Ishikawa (cell line): ENCODE measurements around the gene OR8D1.

Experiments
- CEBPB ChIP-seq: IDR thresholded peaks from 2 replicates; pipeline ENCODE4 v1.6.1; 2012
- CREB1 ChIP-seq: IDR thresholded peaks from 2 replicates; pipeline ENCODE4 v1.6.1; 2012; ENCODE audit warnings: low read depth
- EGR1 ChIP-seq: IDR thresholded peaks from 2 replicates; pipeline ENCODE4 v1.6.1; 2012
- EP300 ChIP-seq: IDR thresholded peaks from 2 replicates; pipeline ENCODE4 v1.6.1; 2012; ENCODE audit warnings: borderline replicate concordance
- FOXM1 ChIP-seq: IDR thresholded peaks from 2 replicates; pipeline ENCODE4 v1.6.1; 2012; ENCODE audit warnings: low read depth, borderline replicate concordance
- NFIC ChIP-seq: IDR thresholded peaks from 2 replicates; pipeline ENCODE4 v1.6.1; 2012
- RAD21 ChIP-seq: IDR thresholded peaks from 2 replicates; pipeline ENCODE4 v1.6.1; 2012; ENCODE audit warnings: low read depth
- TAF1 ChIP-seq: IDR thresholded peaks from 2 replicates; pipeline ENCODE4 v1.6.1; 2012; ENCODE audit warnings: low read depth, mild to moderate bottlenecking
- TCF12 ChIP-seq: IDR thresholded peaks from 2 replicates; pipeline ENCODE4 v1.6.1; 2012; ENCODE audit warnings: low read depth
- TEAD4 ChIP-seq: IDR thresholded peaks from 2 replicates; pipeline ENCODE4 v1.6.1; 2012
- YY1 ChIP-seq: IDR thresholded peaks from 2 replicates; pipeline ENCODE4 v1.6.1; 2012; ENCODE audit warnings: low read depth
- ZBTB7A ChIP-seq: IDR thresholded peaks from 2 replicates; pipeline ENCODE4 v1.6.1; 2012; ENCODE audit warnings: low read depth
- TF ChIP-seq, protein P1 (sequence below): IDR thresholded peaks from 2 replicates; pipeline ENCODE4 v1.6.1; 2012
- TF ChIP-seq, protein P2 (sequence below): IDR thresholded peaks from 2 replicates; pipeline ENCODE4 v1.6.1; 2012
- TF ChIP-seq, protein P3 (sequence below): IDR thresholded peaks from 2 replicates; pipeline ENCODE4 v1.6.1; 2012; ENCODE audit warnings: low read depth, mild to moderate bottlenecking

Gene OR8D1

DNA sequence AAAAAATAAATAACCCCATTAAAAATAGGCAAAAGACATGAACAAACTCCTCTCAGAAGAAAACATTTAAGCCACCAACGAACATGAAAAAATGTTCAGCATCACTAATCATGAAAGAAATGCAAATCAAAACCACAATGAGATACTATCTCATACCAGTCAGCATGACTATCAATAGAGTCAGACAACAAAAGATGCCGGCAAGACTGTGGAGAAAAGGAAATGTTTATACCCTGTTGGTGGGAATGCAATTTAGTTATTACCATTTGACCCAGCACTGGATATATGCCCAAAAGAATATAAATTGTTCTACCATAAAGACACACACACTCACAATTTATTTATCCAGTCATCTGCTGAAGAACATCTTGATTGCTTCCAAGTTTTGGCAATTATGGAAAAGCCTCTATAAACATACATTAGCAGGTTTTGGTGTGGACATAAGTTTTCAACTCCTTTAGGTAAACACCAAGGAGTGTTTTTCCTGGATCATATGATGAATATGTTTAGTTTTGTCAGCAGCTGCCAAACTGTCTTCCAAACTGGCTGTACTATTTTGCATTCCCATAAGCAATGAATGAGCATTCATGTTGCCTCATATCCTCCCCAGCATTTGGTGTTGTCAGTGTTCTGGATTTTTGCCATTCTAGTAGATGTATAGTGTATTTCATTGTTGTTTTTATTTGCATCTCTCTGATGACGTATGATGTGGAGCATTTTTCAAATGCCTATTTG lies 28.0 kb downstream of the OR8D1 start:
- TF ChIP-seq TAF1 (no peak), EGR1 (no peak), CEBPB (no peak), ZBTB7A (no peak)
- TF ChIP-seq, protein P1, sequence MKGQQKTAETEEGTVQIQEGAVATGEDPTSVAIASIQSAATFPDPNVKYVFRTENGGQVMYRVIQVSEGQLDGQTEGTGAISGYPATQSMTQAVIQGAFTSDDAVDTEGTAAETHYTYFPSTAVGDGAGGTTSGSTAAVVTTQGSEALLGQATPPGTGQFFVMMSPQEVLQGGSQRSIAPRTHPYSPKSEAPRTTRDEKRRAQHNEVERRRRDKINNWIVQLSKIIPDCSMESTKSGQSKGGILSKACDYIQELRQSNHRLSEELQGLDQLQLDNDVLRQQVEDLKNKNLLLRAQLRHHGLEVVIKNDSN, result no peak
- TF ChIP-seq, protein P2, sequence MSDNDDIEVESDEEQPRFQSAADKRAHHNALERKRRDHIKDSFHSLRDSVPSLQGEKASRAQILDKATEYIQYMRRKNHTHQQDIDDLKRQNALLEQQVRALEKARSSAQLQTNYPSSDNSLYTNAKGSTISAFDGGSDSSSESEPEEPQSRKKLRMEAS, result no peak

DNA sequence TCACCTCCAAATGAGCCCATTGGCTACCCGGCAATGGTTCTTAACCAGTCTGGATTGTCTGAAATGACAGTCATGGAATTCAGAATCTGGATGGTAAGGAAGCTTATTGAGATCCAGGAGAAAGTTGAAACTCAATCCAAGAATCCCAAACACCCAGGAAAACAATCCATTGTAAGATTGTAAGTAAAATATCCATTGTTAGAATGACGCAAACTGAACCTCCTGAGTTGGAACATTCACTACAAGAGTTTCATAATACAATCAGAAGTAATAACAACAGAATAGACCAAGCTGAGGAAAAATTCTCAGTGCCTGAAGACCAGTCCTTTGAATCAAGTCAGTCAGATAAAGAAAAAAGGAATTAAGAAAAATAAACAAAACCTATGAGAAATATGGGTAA lies 35.5 kb downstream of the OR8D1 start:
- TF ChIP-seq YY1 (no peak), FOXM1 (no peak), NFIC (no peak), RAD21 (no peak), TEAD4 (no peak), TAF1 (no peak), TCF12 (no peak), CEBPB (no peak), EGR1 (no peak)
- TF ChIP-seq, protein P2, result no peak
- TF ChIP-seq, protein P3, sequence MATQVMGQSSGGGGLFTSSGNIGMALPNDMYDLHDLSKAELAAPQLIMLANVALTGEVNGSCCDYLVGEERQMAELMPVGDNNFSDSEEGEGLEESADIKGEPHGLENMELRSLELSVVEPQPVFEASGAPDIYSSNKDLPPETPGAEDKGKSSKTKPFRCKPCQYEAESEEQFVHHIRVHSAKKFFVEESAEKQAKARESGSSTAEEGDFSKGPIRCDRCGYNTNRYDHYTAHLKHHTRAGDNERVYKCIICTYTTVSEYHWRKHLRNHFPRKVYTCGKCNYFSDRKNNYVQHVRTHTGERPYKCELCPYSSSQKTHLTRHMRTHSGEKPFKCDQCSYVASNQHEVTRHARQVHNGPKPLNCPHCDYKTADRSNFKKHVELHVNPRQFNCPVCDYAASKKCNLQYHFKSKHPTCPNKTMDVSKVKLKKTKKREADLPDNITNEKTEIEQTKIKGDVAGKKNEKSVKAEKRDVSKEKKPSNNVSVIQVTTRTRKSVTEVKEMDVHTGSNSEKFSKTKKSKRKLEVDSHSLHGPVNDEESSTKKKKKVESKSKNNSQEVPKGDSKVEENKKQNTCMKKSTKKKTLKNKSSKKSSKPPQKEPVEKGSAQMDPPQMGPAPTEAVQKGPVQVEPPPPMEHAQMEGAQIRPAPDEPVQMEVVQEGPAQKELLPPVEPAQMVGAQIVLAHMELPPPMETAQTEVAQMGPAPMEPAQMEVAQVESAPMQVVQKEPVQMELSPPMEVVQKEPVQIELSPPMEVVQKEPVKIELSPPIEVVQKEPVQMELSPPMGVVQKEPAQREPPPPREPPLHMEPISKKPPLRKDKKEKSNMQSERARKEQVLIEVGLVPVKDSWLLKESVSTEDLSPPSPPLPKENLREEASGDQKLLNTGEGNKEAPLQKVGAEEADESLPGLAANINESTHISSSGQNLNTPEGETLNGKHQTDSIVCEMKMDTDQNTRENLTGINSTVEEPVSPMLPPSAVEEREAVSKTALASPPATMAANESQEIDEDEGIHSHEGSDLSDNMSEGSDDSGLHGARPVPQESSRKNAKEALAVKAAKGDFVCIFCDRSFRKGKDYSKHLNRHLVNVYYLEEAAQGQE, result no peak
- TF ChIP-seq, protein P1, result no peak

DNA sequence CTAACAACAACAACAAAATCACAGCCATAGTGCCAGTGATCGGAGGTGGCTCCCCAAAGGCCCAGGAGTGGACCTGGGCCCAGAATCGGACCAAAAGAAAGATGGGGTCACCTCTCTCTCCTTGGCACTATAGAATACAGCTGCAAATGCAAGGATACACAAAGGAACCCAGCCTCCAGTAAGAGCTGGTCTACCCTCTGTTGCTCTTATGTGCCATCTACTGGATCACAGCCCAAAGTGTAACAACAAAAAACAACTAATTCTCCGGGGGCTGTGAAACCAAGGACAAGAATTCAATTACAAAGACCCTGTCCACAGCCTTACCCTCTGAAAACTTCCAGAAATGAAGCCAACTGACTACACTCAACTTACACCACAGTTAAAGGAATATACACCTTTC lies 35.9 kb downstream of the OR8D1 start:
- no peak for TF ChIP-seq ZBTB7A
- TF ChIP-seq NFIC, result no peak
- TF ChIP-seq RAD21, result no peak
- TF ChIP-seq, protein P2, result no peak

DNA sequence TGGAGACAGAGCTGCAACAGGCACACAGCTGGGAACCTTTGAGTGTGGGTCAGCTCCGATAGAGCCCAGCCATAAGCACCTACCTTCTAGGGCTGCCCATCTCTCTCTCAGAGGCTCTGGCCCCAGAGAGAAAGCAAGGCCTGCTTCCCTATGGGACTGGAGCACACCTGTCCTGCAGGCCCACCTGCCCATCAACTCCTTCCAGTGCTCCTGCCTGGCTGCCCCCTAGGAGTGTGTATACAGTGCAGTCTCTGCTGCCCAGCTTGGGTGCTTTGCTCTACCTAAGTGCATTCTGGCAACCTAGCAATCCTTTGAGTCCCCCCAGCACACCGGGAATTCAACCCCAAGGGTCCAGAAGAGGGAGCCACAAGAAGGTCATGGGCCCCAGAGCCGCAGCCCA lies 36.5 kb downstream of the OR8D1 start:
- TF ChIP-seq NFIC (no peak), TEAD4 (no peak), ZBTB7A (no peak), EGR1 (no peak), TAF1 (no peak)

DNA sequence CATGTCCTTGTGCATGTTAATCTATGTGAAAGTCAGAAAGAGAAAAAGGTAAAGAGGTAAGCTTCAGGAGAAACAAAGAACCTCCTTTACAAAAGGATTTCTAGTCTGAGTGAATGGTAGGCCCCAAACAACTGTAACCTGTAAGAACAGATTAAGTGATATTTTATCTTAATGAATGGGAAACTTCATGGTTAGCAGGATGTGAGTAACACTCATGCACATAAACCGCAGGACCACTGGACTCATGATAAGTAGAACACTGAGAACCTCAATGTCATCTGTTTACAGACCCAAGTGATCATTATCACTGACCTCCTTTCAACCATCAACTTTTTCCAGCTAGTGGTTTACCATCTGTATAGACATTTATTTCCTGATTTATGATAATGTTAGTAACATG lies 37.7 kb downstream of the OR8D1 start:
- TF ChIP-seq TAF1 (no peak), RAD21 (no peak), CREB1 (no peak), TCF12 (no peak), NFIC (no peak), EGR1 (no peak), CEBPB (no peak), YY1 (no peak), EP300 (no peak), FOXM1 (no peak)
- TF ChIP-seq, protein P2, result no peak
- TF ChIP-seq, protein P3, result no peak

DNA sequence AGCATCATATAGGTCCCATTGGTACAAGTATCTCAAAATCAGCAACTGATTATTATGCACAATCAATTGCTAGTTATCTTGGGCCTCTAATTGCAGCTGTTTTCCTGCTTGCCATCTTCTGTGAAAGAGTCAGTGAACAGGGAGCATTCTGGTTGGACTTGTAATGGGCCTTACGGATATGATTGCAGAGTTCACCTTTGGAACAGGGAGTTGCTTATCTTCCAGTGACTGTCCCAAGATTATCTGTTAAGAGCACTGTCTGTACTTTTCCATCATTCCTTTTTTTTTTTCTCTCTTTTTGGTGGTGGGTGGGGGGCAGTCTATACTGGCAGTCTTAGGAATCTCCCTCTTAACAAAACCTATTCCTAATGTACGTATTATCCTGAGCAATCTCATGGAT lies 39.7 kb downstream of the OR8D1 start:
- TF ChIP-seq EGR1, result no peak
- no peak for TF ChIP-seq FOXM1
- no peak for TF ChIP-seq ZBTB7A
- TF ChIP-seq RAD21, result no peak
- TF ChIP-seq CEBPB, result no peak
- TF ChIP-seq, protein P1, result no peak
- TF ChIP-seq, protein P3, result no peak
- no peak for TF ChIP-seq TCF12
- no peak for TF ChIP-seq YY1
- no peak for TF ChIP-seq TEAD4
- TF ChIP-seq, protein P2, result no peak
- TF ChIP-seq NFIC, result no peak
- TF ChIP-seq CREB1, result no peak
- no peak for TF ChIP-seq TAF1
- no peak for TF ChIP-seq EP300
